Omental fat pad (tissue), 4 donors: ENCODE data around the gene TARM1. TPM values are rescaled to one million over a fixed set of nuclear protein-coding genes. Genes with fewer than 3 reads are reported as not detected.
"Not testable (repeated sequence)": the region's sequence is repeated elsewhere in the genome, so short reads cannot be mapped to it uniquely, and the experiment has no call there.

Source experiments
- ATAC-seq: fragments of 150-250 bp; one replicate; pipeline ENCODE4 v1.9.1; 2016; ENCODE audit warnings: mild to moderate bottlenecking, moderate library complexity; ENCODE audit not compliant: low FRiP score
- DNase-seq: peaks from one replicate; pipeline ENCODE4 v3.0.0-alpha.2; 2019; ENCODE audit warnings: low spot score
- total RNA-seq, 4 donors: library from RNA; depleted of rRNA; stranded (reverse); fragments of >200 nt; gene quantifications; one replicate each; pipeline ENCODE4 v1.1.0, GENCODE V29; 2016
- TF ChIP-seq, protein P1 (sequence below), 3 donors: fragments of 450-650 bp; IDR thresholded peaks; one replicate each; pipeline ENCODE4 v1.5.1; 2016 to 2017; ENCODE audit warnings: antibody characterized with exemption in 3 of 3, mild to moderate bottlenecking in 3 of 3, moderate library complexity in 2 of 3

Gene TARM1
- total RNA-seq, 4 donors from 2014 or later = not detected

DNA sequence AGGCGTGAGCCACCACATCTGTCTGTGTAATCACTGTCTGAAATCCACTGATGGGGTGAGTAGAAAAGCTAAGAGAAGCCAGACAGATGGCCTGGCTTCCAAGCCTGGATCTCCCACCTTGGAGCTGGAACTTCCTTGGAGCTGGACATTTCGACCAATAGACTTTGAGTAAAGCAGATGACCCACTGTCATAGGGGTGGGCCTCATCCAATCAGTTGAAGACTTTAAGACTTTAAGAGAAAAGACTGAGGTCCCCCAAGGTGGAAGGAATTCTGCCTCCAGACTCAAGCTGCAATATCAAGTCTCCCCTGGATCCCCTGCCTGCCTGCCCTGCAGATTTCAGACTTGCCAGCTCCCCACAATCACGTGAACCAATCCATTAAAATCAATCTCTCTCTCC, 38.2 kb downstream of the TARM1 start:
- TF ChIP-seq, protein P1, sequence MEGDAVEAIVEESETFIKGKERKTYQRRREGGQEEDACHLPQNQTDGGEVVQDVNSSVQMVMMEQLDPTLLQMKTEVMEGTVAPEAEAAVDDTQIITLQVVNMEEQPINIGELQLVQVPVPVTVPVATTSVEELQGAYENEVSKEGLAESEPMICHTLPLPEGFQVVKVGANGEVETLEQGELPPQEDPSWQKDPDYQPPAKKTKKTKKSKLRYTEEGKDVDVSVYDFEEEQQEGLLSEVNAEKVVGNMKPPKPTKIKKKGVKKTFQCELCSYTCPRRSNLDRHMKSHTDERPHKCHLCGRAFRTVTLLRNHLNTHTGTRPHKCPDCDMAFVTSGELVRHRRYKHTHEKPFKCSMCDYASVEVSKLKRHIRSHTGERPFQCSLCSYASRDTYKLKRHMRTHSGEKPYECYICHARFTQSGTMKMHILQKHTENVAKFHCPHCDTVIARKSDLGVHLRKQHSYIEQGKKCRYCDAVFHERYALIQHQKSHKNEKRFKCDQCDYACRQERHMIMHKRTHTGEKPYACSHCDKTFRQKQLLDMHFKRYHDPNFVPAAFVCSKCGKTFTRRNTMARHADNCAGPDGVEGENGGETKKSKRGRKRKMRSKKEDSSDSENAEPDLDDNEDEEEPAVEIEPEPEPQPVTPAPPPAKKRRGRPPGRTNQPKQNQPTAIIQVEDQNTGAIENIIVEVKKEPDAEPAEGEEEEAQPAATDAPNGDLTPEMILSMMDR (IDR thresholded peaks at IDR 0.05) = no peak
- no peak for DNase-seq
- ATAC-seq = no peak

DNA sequence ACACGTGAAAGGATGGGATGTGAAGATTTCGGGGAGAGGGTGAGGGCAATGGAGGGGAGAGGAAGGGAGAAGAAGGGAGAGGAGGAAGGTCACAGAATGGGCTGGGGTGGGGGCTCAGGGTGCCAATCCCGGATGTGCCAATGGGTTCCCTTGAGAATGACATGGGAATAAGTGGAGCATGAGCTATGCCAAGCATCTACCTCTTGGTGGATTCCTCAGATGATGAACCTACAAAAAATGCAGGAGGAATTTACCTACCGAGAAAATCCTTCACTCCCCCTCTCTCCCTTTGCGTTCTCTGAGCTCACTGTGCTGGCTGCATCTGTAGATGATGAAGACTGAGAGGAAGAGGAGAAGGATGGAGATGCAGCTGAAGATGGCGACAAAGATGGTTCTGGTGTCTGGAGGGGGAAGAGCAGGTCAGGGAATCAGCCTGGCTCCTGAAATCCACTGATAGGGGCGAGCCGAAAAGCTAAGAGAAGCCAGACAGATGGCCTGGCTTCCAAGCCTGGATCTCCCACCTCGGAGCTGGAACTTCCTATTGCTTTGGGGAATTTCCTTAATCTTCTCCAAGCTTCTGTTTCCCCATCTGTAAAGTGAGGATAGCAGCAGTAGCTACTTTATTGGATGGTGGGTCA, 39.1 kb downstream of the TARM1 start:
- TF ChIP-seq, protein P1 (IDR thresholded peaks at IDR 0.05) = no peak
- DNase-seq (no peak), ATAC-seq (no peak)

- ATAC-seq (no peak), DNase-seq (no peak)
- TF ChIP-seq, protein P1 (IDR thresholded peaks at IDR 0.05) = no peak
Observed at GRCh38 chr19:54040003-54040402, 41.2 kb downstream of the TARM1 start.

DNA sequence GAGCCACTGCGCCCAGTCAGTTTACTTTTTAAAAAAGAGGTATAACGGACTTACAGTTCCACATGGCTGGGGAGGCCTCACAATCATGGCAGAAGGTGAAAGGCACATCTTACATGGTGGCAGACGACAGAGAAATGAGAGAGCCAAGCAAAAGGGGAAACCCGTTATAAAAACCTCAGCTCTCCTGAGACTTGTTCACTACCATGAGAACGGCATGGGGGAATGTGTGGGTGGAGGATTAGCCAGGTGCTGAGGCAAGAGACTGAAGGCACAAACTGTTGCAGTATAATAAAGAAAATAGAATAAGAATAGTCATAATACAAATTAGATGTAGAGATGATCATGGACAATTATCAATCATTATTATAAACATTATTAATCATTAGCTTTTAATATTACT, 44.6 kb downstream of the TARM1 start:
- ATAC-seq, DNase-seq: not testable (repeated sequence)

- TF ChIP-seq, protein P1 (IDR thresholded peaks at IDR 0.05) = no peak
- no peak for ATAC-seq
- DNase-seq = no peak
Observed at GRCh38 chr19:54035215-54036178, 45.7 kb downstream of the TARM1 start.

- DNase-seq (no peak), ATAC-seq (no peak)
- TF ChIP-seq, protein P1 (IDR thresholded peaks at IDR 0.05) = no peak
Observed at GRCh38 chr19:54030895-54031586, 50.1 kb downstream of the TARM1 start.

DNA sequence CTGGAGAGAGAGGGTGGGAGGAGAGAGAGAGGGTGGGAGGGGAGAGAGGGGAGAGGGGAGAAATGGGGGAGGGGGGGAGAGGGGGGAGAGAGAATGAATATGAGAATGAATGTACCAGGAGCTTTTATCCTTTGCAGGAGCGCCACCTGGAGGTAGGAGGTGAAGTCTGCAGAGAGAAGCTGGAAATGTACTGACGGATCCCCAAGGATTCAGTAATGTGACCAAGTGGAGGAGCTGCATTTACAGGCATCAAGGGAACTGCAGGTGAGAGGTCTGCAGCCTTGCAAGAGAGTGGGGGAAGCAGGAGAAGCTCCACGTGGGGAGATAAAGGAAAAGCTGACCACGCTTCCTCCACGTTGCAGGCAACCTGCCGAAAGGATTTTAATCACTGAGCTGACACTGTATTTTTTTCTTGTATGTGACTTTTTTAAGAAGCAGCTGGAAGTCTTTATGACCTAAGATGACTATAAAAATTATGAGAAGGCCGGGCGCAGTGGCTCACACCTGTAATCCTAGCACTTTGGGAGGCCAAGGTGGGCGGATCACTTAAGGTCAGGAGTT, 51.2 kb downstream of the TARM1 start:
- TF ChIP-seq, protein P1 (IDR thresholded peaks at IDR 0.05) = no peak
- DNase-seq (peak; percentile 30), ATAC-seq (no peak)
